GM18511 (cell line): ENCODE measurements around the gene BBX.
A peak's percentile ranks its signal among the peaks of the same experiment; 100 is the strongest.

ENCODE experiments used
- ATAC-seq: cut with Tn5 transposase; IDR thresholded peaks from one replicate; pipeline ENCODE4 v1.9.1; 2021; ENCODE audit warnings: mild to moderate bottlenecking, moderate library complexity; ENCODE audit not compliant: unreplicated experiment

Gene BBX

GRCh38 chr3:107729686-107730085, 206.9 kb downstream of the BBX start:
- ATAC-seq, result no peak

- ATAC-seq, result no peak
These were observed 211.6 kb downstream of the BBX start for GRCh38 chr3:107734317-107734716.

GRCh38 chr3:107737914-107738313, 215.2 kb downstream of the BBX start:
- no peak for ATAC-seq

- no peak for ATAC-seq
These were observed 215.9 kb downstream of the BBX start for GRCh38 chr3:107738486-107739183.

- no peak for ATAC-seq
These were observed 216.5 kb downstream of the BBX start for GRCh38 chr3:107739227-107739626.

GRCh38 chr3:107740992-107741896, 218.5 kb downstream of the BBX start:
- ATAC-seq, result no peak

- ATAC-seq, result no peak
These were observed 222.6 kb downstream of the BBX start for GRCh38 chr3:107745354-107745753.

- ATAC-seq, result no peak
These were observed 229.6 kb downstream of the BBX start for GRCh38 chr3:107752202-107752990.

GRCh38 chr3:107753494-107753893, 230.7 kb downstream of the BBX start:
- ATAC-seq, result peak; percentile 91

- no peak for ATAC-seq
These were observed 231.2 kb downstream of the BBX start for GRCh38 chr3:107753976-107754375.

- ATAC-seq, result no peak
These were observed 233.9 kb downstream of the BBX start for GRCh38 chr3:107756649-107757048.

- ATAC-seq, result no peak
These were observed 234.4 kb downstream of the BBX start for GRCh38 chr3:107757140-107757539.

- ATAC-seq, result no peak
These were observed 237.4 kb downstream of the BBX start for GRCh38 chr3:107760144-107760543.

- ATAC-seq, result no peak
These were observed 238.6 kb downstream of the BBX start for GRCh38 chr3:107761391-107761790.

- ATAC-seq, result no peak
These were observed 242.8 kb downstream of the BBX start for GRCh38 chr3:107765524-107765923.

- no peak for ATAC-seq
These were observed 245.3 kb downstream of the BBX start for GRCh38 chr3:107767897-107768605.

GRCh38 chr3:107769882-107770281, 247.1 kb downstream of the BBX start:
- no peak for ATAC-seq

- no peak for ATAC-seq
These were observed 249.3 kb downstream of the BBX start for GRCh38 chr3:107772016-107772415.

- ATAC-seq, result no peak
These were observed 253.2 kb downstream of the BBX start for GRCh38 chr3:107775974-107776373.

- ATAC-seq, result no peak
These were observed 258.5 kb downstream of the BBX start for GRCh38 chr3:107781253-107781652.

- no peak for ATAC-seq
These were observed 259.3 kb downstream of the BBX start for GRCh38 chr3:107782054-107782453.
